Vagina (tissue), 2 donors: ENCODE results near the gene MALL.
"Not testable (repeated sequence)": the region's sequence is repeated elsewhere in the genome, so short reads cannot be mapped to it uniquely, and the experiment has no call there.

ENCODE experiments used
- POLR2A ChIP-seq, 2 donors: fragments of 450-650 bp; IDR thresholded peaks; one replicate each; pipeline ENCODE4 v1.6.1; 2017; ENCODE audit warnings: antibody characterized with exemption in 2 of 2, mild to moderate bottlenecking in 2 of 2, moderate library complexity in 2 of 2
- POLR2AphosphoS5 ChIP-seq, 2 donors: sonication (generic); formaldehyde crosslinking; IDR thresholded peaks; one replicate each; pipeline ENCODE4 v1.9.0; 2017; ENCODE audit warnings: antibody characterized with exemption in 2 of 2, mild to moderate bottlenecking in 2 of 2, low read depth in 1 of 2; ENCODE audit not compliant: insufficient read depth in 1 of 2
- TF ChIP-seq, protein P1 (sequence below), 3 experiments: fragments of 450-650 bp in 2 of 3; fragments of 200-600 bp in 1 of 3; sonication (generic) in 1 of 3; IDR thresholded peaks; one replicate each; pipeline ENCODE4 v1.5.1; 2017 to 2019; ENCODE audit warnings: antibody characterized with exemption in 3 of 3, mild to moderate bottlenecking in 2 of 3, moderate library complexity in 2 of 3

DNA sequence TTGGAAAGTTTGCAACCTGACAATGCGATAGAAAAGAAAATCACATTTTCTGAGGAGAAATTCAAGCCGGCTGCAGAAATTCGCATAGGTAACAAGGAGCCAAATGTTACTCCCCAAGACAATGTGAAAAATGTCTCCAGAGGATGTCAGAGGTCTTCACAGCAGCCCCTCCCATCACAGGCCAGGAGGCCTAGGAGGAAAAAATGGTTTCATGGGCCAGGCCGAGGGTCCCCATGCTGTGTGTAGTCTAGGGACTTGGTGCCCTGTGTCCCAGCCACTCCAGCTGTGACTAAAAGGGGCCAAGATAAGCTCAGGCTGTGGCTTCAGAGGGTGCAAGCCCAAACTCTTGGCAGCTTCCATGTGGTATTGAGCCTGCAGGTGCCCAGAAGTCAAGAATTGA is 39.2 kb upstream of the MALL start:
- TF ChIP-seq, protein P1, sequence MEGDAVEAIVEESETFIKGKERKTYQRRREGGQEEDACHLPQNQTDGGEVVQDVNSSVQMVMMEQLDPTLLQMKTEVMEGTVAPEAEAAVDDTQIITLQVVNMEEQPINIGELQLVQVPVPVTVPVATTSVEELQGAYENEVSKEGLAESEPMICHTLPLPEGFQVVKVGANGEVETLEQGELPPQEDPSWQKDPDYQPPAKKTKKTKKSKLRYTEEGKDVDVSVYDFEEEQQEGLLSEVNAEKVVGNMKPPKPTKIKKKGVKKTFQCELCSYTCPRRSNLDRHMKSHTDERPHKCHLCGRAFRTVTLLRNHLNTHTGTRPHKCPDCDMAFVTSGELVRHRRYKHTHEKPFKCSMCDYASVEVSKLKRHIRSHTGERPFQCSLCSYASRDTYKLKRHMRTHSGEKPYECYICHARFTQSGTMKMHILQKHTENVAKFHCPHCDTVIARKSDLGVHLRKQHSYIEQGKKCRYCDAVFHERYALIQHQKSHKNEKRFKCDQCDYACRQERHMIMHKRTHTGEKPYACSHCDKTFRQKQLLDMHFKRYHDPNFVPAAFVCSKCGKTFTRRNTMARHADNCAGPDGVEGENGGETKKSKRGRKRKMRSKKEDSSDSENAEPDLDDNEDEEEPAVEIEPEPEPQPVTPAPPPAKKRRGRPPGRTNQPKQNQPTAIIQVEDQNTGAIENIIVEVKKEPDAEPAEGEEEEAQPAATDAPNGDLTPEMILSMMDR (IDR thresholded peaks at IDR 0.05) = not testable (repeated sequence)
- not testable (repeated sequence) for TF ChIP-seq POLR2A (IDR thresholded peaks at IDR 0.05); POLR2AphosphoS5 (IDR thresholded peaks at IDR 0.05; ENCODE audit: insufficient read depth in 1 of 2, low read depth in 1 of 2)
